AG09319 (cell line): ENCODE data around the gene STARD3NL.
"Not testable (repeated sequence)": the region's sequence is repeated elsewhere in the genome, so short reads cannot be mapped to it uniquely, and the experiment has no call there.

Experiments
- DNase-seq: peaks from one replicate; pipeline ENCODE4 v3.0.0-alpha.2; 2010; ENCODE audit warnings: low read depth; ENCODE audit errors: extremely low read depth
- CTCF ChIP-seq: IDR thresholded peaks from 2 replicates; pipeline ENCODE4 v1.5.1; 2011; ENCODE audit warnings: low read depth, mild to moderate bottlenecking, inconsistent platforms, low read length, moderate library complexity

STARD3NL gene

GRCh38 chr7:38223306-38223705, 45.3 kb downstream of the STARD3NL start:
- no peak for DNase-seq
- TF ChIP-seq CTCF, result no peak

- no peak for DNase-seq
- no peak for TF ChIP-seq CTCF
Observed at GRCh38 chr7:38224392-38224791, 46.3 kb downstream of the STARD3NL start.

DNA sequence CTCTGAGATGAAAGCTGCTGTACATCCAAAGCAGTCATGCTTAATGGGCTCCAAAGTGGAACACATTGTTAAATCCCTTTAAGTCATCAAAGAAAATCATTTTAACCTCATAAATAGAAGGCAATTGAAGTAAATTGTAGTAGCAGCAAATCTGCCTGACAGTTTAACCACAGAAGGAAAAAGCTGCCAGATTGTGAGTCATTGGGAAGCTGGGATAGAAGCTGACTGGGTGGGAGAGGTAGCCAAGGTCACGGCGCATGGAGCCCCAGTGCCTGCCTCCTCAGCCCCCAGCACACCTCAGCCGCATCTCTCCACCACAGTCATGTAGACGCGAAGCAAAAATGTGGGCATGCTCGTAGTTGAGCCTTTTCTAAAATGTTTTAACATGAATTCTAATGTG, 51.3 kb downstream of the STARD3NL start:
- no peak for DNase-seq
- no peak for TF ChIP-seq CTCF

GRCh38 chr7:38229884-38230642, 52.0 kb downstream of the STARD3NL start:
- TF ChIP-seq CTCF, result no peak
- DNase-seq, result no peak

GRCh38 chr7:38232502-38233366, 54.7 kb downstream of the STARD3NL start:
- no peak for DNase-seq
- no peak for TF ChIP-seq CTCF

- not testable (repeated sequence) for DNase-seq
Observed at GRCh38 chr7:38234759-38235158, 56.7 kb downstream of the STARD3NL start.

GRCh38 chr7:38235606-38236005, 57.6 kb downstream of the STARD3NL start:
- TF ChIP-seq CTCF, result no peak
- DNase-seq, result no peak

GRCh38 chr7:38239129-38239528, 61.1 kb downstream of the STARD3NL start:
- not testable (repeated sequence) for DNase-seq
